ENCODE data around the gene NTRK3.

NTRK3 gene

DNA sequence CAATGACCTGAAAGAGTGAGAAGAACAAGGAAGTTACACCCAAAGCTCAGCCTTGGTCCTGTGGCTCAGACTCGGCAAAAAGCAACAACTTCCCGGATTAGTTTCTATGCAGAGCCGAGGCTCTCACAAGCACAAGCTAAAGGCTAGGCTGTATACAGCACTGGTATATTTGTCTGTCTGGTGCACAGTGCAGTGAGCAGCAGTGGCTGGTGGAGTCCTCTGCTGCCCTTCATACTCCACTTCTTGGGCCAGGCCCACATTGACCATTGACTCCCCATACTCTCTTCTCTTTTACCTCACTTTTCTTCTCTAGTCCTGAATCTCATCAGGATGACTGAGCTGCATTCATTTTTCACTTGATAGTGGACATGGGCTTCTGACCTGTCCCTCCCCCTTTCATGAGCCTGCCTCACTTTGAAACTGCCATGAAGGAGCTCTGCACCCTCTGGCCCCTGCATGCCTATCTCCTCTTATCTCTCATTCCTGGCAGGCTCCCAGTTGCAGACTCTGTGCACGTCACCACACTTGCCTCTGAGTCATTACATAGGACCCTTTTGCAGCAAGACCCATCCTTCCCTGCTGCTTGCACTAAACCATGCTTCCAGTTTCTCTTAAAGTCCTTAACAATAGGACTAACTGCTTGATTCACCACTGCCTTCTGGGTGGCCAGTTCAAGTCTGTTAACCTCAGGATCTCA is 379.3 kb downstream of the NTRK3 start:
- H3K27ac ChIP-seq (ENCODE audit: insufficient read depth, low read depth, low read length, poor library complexity, severe bottlenecking) = no peak overlapping the region

DNA sequence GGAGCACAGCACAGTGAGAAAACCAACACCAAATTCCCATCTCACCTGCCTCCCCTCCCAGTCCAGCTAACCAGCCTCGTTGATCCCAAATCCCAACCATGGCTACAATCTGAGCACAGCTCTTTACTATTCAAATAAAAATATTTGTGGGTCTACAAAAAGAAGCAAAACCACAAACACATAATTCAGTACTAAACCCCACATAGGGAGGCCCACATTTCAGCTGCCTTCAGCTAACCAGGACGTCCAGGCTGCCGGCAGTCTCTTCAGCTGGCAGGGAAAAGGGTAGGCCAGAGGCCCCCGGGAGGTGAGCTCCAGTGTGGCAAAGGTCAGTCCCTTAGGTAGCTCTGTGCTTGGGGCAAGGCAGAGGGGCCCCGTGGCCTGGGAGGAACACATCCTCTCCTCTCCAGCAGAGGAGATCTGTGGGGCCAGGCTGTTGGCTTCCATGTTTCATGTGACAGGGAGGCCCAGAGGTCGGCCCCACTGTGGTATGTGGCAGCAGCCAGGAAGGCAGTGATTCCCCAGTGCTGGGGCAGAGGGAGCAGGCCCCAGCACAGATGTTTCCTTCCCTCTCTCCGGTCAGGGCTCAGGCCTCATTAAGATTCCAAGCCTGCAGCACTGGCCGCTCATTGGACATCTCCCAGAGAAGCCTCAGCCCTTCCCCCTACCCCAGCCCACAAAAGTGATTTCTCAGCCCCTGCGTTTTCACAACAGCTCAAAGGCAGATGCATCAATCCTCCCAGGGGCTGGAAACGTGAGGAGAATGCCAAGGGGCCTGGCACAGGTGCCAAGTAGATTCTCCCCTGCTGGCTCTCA is 381.4 kb downstream of the NTRK3 start:
- Histone ChIP-seq H3K4me1 (ENCODE audit: control insufficient read depth, insufficient read depth, low read length) (peaks cover 13% of the 10 kb centered on the region), H3K4me3 (ENCODE audit: insufficient read depth, low read depth, low read length) (no peak overlapping the region), H3K36me3 (ENCODE audit: control insufficient read depth, insufficient read depth, low read length) (no peaks in the 10 kb centered on the region), H3K9me3 (ENCODE audit: control insufficient read depth, low read length) (no peaks in the 10 kb centered on the region), H3K27me3 (ENCODE audit: control insufficient read depth, insufficient read depth, low read length, poor library complexity, severe bottlenecking) (no peaks in the 10 kb centered on the region), H3K27ac (ENCODE audit: insufficient read depth, low read depth, low read length, poor library complexity, severe bottlenecking) (no peak overlapping the region)
- 57 to 64% methylated on average over 10 of the region's 10 CpGs for WGBS, 2 experiments

More for the DNA sequence above, 379.3 kb downstream of the NTRK3 start:
- 95% methylated on average over 4 of the region's 4 CpGs for WGBS, 2 experiments
- Histone ChIP-seq H3K4me1 (ENCODE audit: control insufficient read depth, insufficient read depth, low read length) (peaks cover 13% of the 10 kb centered on the region), H3K36me3 (ENCODE audit: control insufficient read depth, insufficient read depth, low read length) (no peaks in the 10 kb centered on the region), H3K4me3 (ENCODE audit: insufficient read depth, low read depth, low read length) (no peak overlapping the region), H3K9me3 (ENCODE audit: control insufficient read depth, low read length) (no peaks in the 10 kb centered on the region), H3K27me3 (ENCODE audit: control insufficient read depth, insufficient read depth, low read length, poor library complexity, severe bottlenecking) (no peaks in the 10 kb centered on the region)

DNA sequence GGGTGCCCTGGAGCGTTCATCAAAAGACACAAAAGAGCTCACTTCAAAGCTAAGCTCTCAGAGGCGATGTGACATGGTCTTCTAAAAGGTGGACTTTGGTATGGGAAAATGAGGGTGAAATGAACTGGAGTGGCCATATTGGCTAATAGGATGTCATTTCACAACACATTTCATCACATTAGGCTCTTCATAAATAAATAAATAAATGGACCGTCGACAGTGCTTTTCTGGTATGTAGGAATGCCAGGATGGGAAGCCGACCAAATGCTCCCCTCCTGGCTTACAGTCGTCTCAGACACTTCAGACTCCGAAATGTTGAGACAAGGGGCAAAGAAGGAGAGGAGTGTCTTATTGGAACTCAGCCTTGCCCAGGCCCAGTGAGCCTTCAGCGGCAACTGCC is 383.0 kb downstream of the NTRK3 start:
- H3K4me1 ChIP-seq (ENCODE audit: control insufficient read depth, insufficient read depth, low read length) = peaks cover 13% of the 10 kb centered on the region
- no peaks in the 10 kb centered on the region for H3K36me3 ChIP-seq (ENCODE audit: control insufficient read depth, insufficient read depth, low read length)
- H3K27ac ChIP-seq (ENCODE audit: insufficient read depth, low read depth, low read length, poor library complexity, severe bottlenecking) = no peak overlapping the region
- no peaks in the 10 kb centered on the region for H3K27me3 ChIP-seq (ENCODE audit: control insufficient read depth, insufficient read depth, low read length, poor library complexity, severe bottlenecking)
- no peak overlapping the region for H3K4me3 ChIP-seq (ENCODE audit: insufficient read depth, low read depth, low read length)
- H3K9me3 ChIP-seq (ENCODE audit: control insufficient read depth, low read length) = no peaks in the 10 kb centered on the region
- WGBS, 2 experiments = 91 to 96% methylated on average over 8 of the region's 8 CpGs

DNA sequence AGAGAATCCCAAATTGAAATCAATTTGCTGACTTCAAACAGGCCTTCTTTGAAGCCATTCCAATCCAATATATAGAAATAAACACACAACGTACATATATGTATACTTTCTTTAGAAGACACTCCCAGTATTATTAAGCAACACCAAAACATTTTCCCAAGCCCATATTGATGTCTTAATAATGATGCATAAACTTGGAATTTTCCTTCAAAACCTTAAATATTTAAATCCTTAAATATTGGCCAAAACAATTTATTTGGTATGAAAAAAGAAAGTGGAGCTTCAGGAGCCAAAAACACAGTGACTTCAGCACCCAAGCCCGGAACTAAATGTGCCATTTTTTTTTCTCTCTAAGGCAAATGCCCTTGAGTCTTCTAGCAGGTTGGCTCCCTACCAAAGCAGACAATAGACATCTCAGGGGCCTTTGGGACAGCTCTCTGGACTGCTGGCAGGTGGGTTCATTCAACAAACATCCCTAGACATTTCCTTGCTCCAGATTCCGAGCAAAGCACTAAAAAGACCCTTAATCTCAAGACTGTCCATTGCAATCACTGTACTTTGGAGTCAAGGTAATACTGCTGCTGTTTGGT is 384.7 kb downstream of the NTRK3 start:
- H3K9me3 ChIP-seq (ENCODE audit: control insufficient read depth, low read length) = no peaks in the 10 kb centered on the region
- peaks cover 13% of the 10 kb centered on the region for H3K4me1 ChIP-seq (ENCODE audit: control insufficient read depth, insufficient read depth, low read length)
- H3K36me3 ChIP-seq (ENCODE audit: control insufficient read depth, insufficient read depth, low read length) = no peaks in the 10 kb centered on the region
- no peak overlapping the region for H3K27ac ChIP-seq (ENCODE audit: insufficient read depth, low read depth, low read length, poor library complexity, severe bottlenecking)
- H3K27me3 ChIP-seq (ENCODE audit: control insufficient read depth, insufficient read depth, low read length, poor library complexity, severe bottlenecking) = no peaks in the 10 kb centered on the region
- no peak overlapping the region for H3K4me3 ChIP-seq (ENCODE audit: insufficient read depth, low read depth, low read length)
- WGBS, 2 experiments = 75 to 94% methylated on average over 3 of the region's 3 CpGs

DNA sequence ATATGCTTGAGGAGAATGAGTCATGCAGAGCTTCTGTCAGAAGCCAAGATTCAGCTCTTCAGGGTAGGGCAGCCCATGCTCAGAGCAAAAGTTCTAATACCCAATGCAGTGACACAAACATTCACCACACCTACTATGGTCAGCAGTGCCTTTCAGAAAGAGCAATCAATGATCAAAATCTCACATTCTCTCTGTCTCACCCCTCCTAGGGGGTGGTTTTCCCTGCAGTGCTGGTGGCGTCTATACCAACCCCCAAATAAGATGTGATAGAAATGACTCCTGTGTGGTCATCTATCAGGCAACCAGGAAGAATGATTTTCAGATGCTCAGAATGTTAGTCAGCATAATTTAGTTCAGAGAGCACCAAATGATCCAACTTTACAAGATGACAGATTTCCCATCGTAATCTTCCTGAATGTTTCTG is 385.3 kb downstream of the NTRK3 start:
- no peaks in the 10 kb centered on the region for H3K36me3 ChIP-seq (ENCODE audit: control insufficient read depth, insufficient read depth, low read length)
- WGBS, 2 experiments = 93 to 98% methylated on average over 1 to 2 of the region's 2 CpGs
- H3K4me1 ChIP-seq (ENCODE audit: control insufficient read depth, insufficient read depth, low read length) = peaks cover 13% of the 10 kb centered on the region
- H3K27me3 ChIP-seq (ENCODE audit: control insufficient read depth, insufficient read depth, low read length, poor library complexity, severe bottlenecking) = no peaks in the 10 kb centered on the region
- H3K9me3 ChIP-seq (ENCODE audit: control insufficient read depth, low read length) = no peaks in the 10 kb centered on the region
- H3K27ac ChIP-seq (ENCODE audit: insufficient read depth, low read depth, low read length, poor library complexity, severe bottlenecking) = no peak overlapping the region
- H3K4me3 ChIP-seq (ENCODE audit: insufficient read depth, low read depth, low read length) = no peak overlapping the region

DNA sequence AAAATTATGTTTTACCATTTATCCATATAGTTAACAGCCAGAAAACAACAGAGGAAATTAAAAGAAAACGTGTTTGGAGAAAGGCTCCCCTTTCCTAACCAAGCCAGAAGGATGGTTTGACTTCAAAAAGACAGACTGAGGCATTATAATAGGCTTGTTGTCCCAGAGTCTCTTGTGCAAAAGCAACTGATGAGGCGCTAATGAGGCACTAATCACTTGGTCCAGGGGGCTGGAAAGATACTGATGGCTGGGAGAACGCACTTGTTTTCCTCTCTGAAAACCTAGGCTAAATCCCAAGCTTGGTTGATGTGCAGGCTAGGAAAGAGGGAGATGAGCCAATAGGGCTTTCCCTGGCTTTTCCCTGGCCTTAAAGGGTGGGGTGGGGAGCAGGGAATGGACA is 389.6 kb downstream of the NTRK3 start:
- H3K9me3 ChIP-seq (ENCODE audit: control insufficient read depth, low read length) = no peaks in the 10 kb centered on the region
- peaks cover 8% of the 10 kb centered on the region for H3K27me3 ChIP-seq (ENCODE audit: control insufficient read depth, insufficient read depth, low read length, poor library complexity, severe bottlenecking)
- H3K4me1 ChIP-seq (ENCODE audit: control insufficient read depth, insufficient read depth, low read length) = no peaks in the 10 kb centered on the region
- 12 to 17% methylated on average over 2 of the region's 3 CpGs for WGBS, 2 experiments
- no peak overlapping the region for H3K4me3 ChIP-seq (ENCODE audit: insufficient read depth, low read depth, low read length)
- no peaks in the 10 kb centered on the region for H3K36me3 ChIP-seq (ENCODE audit: control insufficient read depth, insufficient read depth, low read length)
- no peak overlapping the region for H3K27ac ChIP-seq (ENCODE audit: insufficient read depth, low read depth, low read length, poor library complexity, severe bottlenecking)

DNA sequence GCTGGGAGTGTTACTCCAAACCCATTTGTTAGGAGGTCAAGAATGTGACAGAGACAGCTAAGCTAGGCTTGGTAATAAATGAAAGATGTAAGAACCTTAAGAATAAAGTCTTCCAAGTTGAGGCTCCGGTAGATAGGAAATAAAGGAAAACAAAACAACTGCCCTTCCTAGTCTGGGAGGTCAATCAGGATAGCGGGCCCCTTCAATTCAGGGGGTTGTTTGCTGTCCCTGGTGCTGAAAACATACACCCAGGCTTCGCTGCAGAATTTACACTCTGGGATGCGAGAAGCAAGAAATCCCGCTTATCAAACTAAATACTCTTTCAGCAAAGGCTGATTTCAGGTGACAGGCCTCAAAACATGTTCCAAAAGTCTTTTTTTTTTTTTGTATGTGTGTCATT is 393.4 kb downstream of the NTRK3 start:
- Histone ChIP-seq H3K36me3 (ENCODE audit: control insufficient read depth, insufficient read depth, low read length) (no peaks in the 10 kb centered on the region), H3K27ac (ENCODE audit: insufficient read depth, low read depth, low read length, poor library complexity, severe bottlenecking) (no peak overlapping the region), H3K4me3 (ENCODE audit: insufficient read depth, low read depth, low read length) (no peak overlapping the region), H3K4me1 (ENCODE audit: control insufficient read depth, insufficient read depth, low read length) (no peaks in the 10 kb centered on the region), H3K27me3 (ENCODE audit: control insufficient read depth, insufficient read depth, low read length, poor library complexity, severe bottlenecking) (peaks cover 12% of the 10 kb centered on the region), H3K9me3 (ENCODE audit: control insufficient read depth, low read length) (no peaks in the 10 kb centered on the region)
- 48 to 54% methylated on average over 5 of the region's 5 CpGs for WGBS, 2 experiments

DNA sequence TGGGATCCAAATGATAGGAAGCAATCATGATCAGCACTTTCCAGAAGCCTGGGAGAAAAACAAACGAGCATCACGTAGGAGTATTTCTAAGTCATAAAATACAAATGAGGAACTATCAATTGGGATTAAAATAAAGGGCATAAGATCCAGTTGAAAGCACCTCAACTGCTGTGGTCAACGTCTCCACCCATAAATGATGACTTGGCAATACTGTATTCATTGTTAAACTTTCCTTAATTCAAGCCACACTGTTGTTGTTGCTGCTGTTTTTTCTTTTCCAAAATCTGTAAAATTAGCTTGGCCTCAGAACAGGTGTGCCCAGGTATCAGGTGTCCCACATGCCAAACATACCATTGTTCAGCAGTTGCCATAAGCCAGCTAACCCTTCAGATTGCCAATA is 395.8 kb downstream of the NTRK3 start:
- Histone ChIP-seq H3K27me3 (ENCODE audit: control insufficient read depth, insufficient read depth, low read length, poor library complexity, severe bottlenecking) (peaks cover 12% of the 10 kb centered on the region), H3K27ac (ENCODE audit: insufficient read depth, low read depth, low read length, poor library complexity, severe bottlenecking) (no peak overlapping the region), H3K9me3 (ENCODE audit: control insufficient read depth, low read length) (no peaks in the 10 kb centered on the region), H3K4me3 (ENCODE audit: insufficient read depth, low read depth, low read length) (no peak overlapping the region), H3K4me1 (ENCODE audit: control insufficient read depth, insufficient read depth, low read length) (no peaks in the 10 kb centered on the region), H3K36me3 (ENCODE audit: control insufficient read depth, insufficient read depth, low read length) (no peaks in the 10 kb centered on the region)
- WGBS, 2 experiments = 87% methylated on average over 3 of the region's 3 CpGs

DNA sequence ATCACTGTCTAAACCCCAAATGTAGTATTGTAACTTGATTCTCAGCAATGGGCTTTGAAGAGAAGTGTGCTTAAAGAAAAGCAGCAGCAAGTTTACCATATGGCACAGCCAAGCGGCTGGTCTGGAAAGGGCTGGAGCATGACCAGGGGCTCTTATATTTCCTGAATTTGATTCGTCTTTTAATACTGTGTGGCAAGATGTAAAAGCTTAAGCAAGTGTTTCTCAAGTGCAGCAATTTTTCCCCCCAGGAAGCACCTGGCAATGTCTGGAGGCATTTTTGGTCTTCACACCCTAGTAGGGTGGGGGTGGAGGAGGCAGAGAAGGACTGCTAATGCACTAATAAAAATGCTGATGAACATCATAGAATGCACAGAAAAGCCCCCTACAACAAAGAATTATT is 397.9 kb downstream of the NTRK3 start:
- Histone ChIP-seq H3K27ac (ENCODE audit: insufficient read depth, low read depth, low read length, poor library complexity, severe bottlenecking) (no peak overlapping the region), H3K4me3 (ENCODE audit: insufficient read depth, low read depth, low read length) (no peak overlapping the region), H3K4me1 (ENCODE audit: control insufficient read depth, insufficient read depth, low read length) (no peaks in the 10 kb centered on the region), H3K27me3 (ENCODE audit: control insufficient read depth, insufficient read depth, low read length, poor library complexity, severe bottlenecking) (peaks cover 4% of the 10 kb centered on the region), H3K9me3 (ENCODE audit: control insufficient read depth, low read length) (no peaks in the 10 kb centered on the region), H3K36me3 (ENCODE audit: control insufficient read depth, insufficient read depth, low read length) (no peaks in the 10 kb centered on the region)
- 80 to 88% methylated on average over 2 of the region's 2 CpGs for WGBS, 2 experiments

DNA sequence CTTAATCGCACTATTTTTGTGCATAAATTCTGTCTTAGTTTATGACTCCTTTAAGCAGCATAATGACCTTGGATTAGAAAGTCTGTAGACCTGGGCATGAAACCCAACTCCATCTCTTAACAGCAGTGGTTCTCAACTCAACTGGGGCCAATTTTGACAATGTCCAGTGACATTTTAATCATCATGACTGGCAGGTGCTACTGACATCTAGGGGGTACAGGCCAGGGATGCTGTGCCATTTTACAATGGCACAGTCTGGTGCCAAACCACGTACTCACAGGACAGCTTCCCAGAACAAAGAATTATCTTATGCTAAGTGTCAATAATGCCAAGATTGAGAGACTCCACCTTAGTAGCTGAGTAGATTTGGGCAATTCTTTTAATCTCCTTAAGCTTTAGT is 405.0 kb downstream of the NTRK3 start:
- H3K36me3 ChIP-seq (ENCODE audit: control insufficient read depth, insufficient read depth, low read length) = no peaks in the 10 kb centered on the region
- no peaks in the 10 kb centered on the region for H3K27me3 ChIP-seq (ENCODE audit: control insufficient read depth, insufficient read depth, low read length, poor library complexity, severe bottlenecking)
- H3K9me3 ChIP-seq (ENCODE audit: control insufficient read depth, low read length) = no peaks in the 10 kb centered on the region
- H3K4me3 ChIP-seq (ENCODE audit: insufficient read depth, low read depth, low read length) = no peak overlapping the region
- H3K27ac ChIP-seq (ENCODE audit: insufficient read depth, low read depth, low read length, poor library complexity, severe bottlenecking) = no peak overlapping the region
- 92 to 100% methylated on average over 2 of the region's 2 CpGs for WGBS, 2 experiments
- no peaks in the 10 kb centered on the region for H3K4me1 ChIP-seq (ENCODE audit: control insufficient read depth, insufficient read depth, low read length)
